Calu3 (cell line): ENCODE data around the gene NUTM1. TPM values are rescaled to one million over a fixed set of nuclear protein-coding genes. Genes with fewer than 3 reads are reported as not detected.
"Not testable (repeated sequence)": the region's sequence is repeated elsewhere in the genome, so short reads cannot be mapped to it uniquely, and the experiment has no call there.

Experiments
- BruUV-seq: library from RNA; stranded (reverse); fragments of 400-500 nt; replicated peaks from 2 replicates; lab custom pipeline; 2021; lab: Mats Ljungman, UMichigan
- CTCF ChIA-PET: fragments of 300-600 bp; sonication (Branson Sonifier 250); formaldehyde crosslinking; loops from one replicate; lab custom pipeline; 2022; ENCODE audit warnings: antibody characterized with exemption; lab: Charles Lee
- DNase-seq: peaks from one replicate; pipeline ENCODE4 v3.0.0; 2022
- H3K27ac Mint-ChIP-seq: one replicate; pipeline ENCODE4 v1.8.0; 2022; ENCODE audit warnings: mixed read lengths; ENCODE audit not compliant: unreplicated experiment
- H3K27me3 Mint-ChIP-seq: one replicate; pipeline ENCODE4 v1.8.0; 2022; ENCODE audit warnings: mixed read lengths; ENCODE audit not compliant: unreplicated experiment
- H3K36me3 Mint-ChIP-seq: one replicate; pipeline ENCODE4 v1.8.0; 2022; ENCODE audit warnings: mild to moderate bottlenecking, moderate library complexity, mixed read lengths; ENCODE audit not compliant: insufficient read depth, unreplicated experiment
- H3K4me1 Mint-ChIP-seq: one replicate; pipeline ENCODE4 v1.8.0; 2022; ENCODE audit warnings: mild to moderate bottlenecking, low read depth, mixed read lengths; ENCODE audit not compliant: unreplicated experiment
- H3K4me3 Mint-ChIP-seq: one replicate; pipeline ENCODE4 v1.8.0; 2022; ENCODE audit warnings: mild to moderate bottlenecking, low read depth, moderate library complexity, mixed read lengths; ENCODE audit not compliant: unreplicated experiment
- H3K9me3 Mint-ChIP-seq: one replicate; pipeline ENCODE4 v1.8.0; 2022; ENCODE audit warnings: low read depth, mixed read lengths; ENCODE audit not compliant: unreplicated experiment
- intact Hi-C: fragments of 100-400 bp; cut with micrococcal nuclease; formaldehyde crosslinking; loops from one replicate; pipeline ENCODE4 v1.10.0; 2022; ENCODE audit not compliant: unreplicated experiment
- total RNA-seq: library from RNA; stranded (reverse); gene quantifications from 2 replicates; pipeline ENCODE4 v1.2.3, GENCODE V29; 2022
- TF ChIP-seq, protein P1 (sequence below): fragments of 200-600 bp; IDR thresholded peaks from one replicate; pipeline ENCODE4 v1.8.0; 2022; ENCODE audit warnings: antibody characterized with exemption; ENCODE audit not compliant: unreplicated experiment

NUTM1 gene
- total RNA-seq, 1 experiment from 2014 or later = not detected

GRCh38 chr15:34348735-34349300 is 5.7 kb downstream of the NUTM1 start:
- DNase-seq = no peak
- Mint-ChIP-seq H3K27me3 (no peaks in the 10 kb centered on the region), H3K4me3 (no peak overlapping the region), H3K4me1 (no peaks in the 10 kb centered on the region), H3K9me3 (no peaks in the 10 kb centered on the region), H3K36me3 (no peaks in the 10 kb centered on the region), H3K27ac (no peak overlapping the region)
- no TSS peak for BruUV-seq
- CTCF ChIA-PET = no interaction called here
- TF ChIP-seq, protein P1, sequence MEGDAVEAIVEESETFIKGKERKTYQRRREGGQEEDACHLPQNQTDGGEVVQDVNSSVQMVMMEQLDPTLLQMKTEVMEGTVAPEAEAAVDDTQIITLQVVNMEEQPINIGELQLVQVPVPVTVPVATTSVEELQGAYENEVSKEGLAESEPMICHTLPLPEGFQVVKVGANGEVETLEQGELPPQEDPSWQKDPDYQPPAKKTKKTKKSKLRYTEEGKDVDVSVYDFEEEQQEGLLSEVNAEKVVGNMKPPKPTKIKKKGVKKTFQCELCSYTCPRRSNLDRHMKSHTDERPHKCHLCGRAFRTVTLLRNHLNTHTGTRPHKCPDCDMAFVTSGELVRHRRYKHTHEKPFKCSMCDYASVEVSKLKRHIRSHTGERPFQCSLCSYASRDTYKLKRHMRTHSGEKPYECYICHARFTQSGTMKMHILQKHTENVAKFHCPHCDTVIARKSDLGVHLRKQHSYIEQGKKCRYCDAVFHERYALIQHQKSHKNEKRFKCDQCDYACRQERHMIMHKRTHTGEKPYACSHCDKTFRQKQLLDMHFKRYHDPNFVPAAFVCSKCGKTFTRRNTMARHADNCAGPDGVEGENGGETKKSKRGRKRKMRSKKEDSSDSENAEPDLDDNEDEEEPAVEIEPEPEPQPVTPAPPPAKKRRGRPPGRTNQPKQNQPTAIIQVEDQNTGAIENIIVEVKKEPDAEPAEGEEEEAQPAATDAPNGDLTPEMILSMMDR = no peak
- intact Hi-C loops = no loop called here

GRCh38 chr15:34349769-34350168 is 6.7 kb downstream of the NUTM1 start:
- no peaks in the 10 kb centered on the region for H3K9me3 Mint-ChIP-seq
- H3K4me1 Mint-ChIP-seq = no peaks in the 10 kb centered on the region
- H3K36me3 Mint-ChIP-seq = no peaks in the 10 kb centered on the region

GRCh38 chr15:34352996-34353395 is 9.9 kb downstream of the NUTM1 start:
- H3K27me3 Mint-ChIP-seq, H3K4me1 Mint-ChIP-seq, intact Hi-C loops, DNase-seq, H3K36me3 Mint-ChIP-seq, BruUV-seq, H3K27ac Mint-ChIP-seq, H3K4me3 Mint-ChIP-seq, H3K9me3 Mint-ChIP-seq: not testable (repeated sequence)
- CTCF ChIA-PET = interaction anchor here (0.7 kb wide), 1 partner anchor 11 kb away, joined by 4 read pairs; no protein-coding TSS in a partner anchor

More at GRCh38 chr15:34349769-34350168, 6.7 kb downstream of the NUTM1 start:
- TF ChIP-seq, protein P1 = no peak
- CTCF ChIA-PET = no interaction called here
- DNase-seq = no peak
- H3K4me3 Mint-ChIP-seq = no peak overlapping the region
- no TSS peak for BruUV-seq
- H3K27ac Mint-ChIP-seq = no peak overlapping the region
- intact Hi-C loops = no loop called here
- H3K27me3 Mint-ChIP-seq = no peaks in the 10 kb centered on the region

- intact Hi-C loops = no loop called here
- CTCF ChIA-PET = no interaction called here
- TF ChIP-seq, protein P1 = no peak
- Mint-ChIP-seq H3K4me1 (no peaks in the 10 kb centered on the region), H3K9me3 (no peaks in the 10 kb centered on the region), H3K27ac (no peak overlapping the region), H3K27me3 (no peaks in the 10 kb centered on the region), H3K4me3 (no peak overlapping the region), H3K36me3 (peaks cover 4% of the 10 kb centered on the region)
- no peak for DNase-seq
- no TSS peak for BruUV-seq
These were observed 10.5 kb downstream of the NUTM1 start for GRCh38 chr15:34353627-34354026.

DNA sequence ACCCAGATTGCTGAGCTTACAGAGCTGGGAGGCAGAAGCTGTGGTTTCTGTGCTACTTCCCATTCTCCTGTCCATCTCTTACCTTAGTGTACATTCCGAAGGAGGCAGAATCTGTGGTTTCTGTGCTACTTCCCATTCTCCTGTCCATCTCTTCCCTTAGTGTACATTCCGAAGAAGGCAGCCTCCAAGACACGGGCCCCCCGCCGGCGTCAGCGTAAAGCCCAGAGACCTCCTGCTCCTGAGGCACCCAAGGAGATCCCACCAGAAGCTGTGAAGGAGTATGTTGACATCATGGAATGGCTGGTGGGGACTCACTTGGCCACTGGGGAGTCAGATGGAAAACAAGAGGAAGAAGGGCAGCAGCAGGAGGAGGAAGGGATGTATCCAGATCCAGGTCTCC is 11.2 kb downstream of the NUTM1 start:
- H3K27ac Mint-ChIP-seq = no peak overlapping the region
- CTCF ChIA-PET = no interaction called here
- H3K9me3 Mint-ChIP-seq = no peaks in the 10 kb centered on the region
- H3K4me1 Mint-ChIP-seq = no peaks in the 10 kb centered on the region
- no peak for DNase-seq
- intact Hi-C loops = no loop called here
- H3K27me3 Mint-ChIP-seq = no peaks in the 10 kb centered on the region
- TF ChIP-seq, protein P1 = no peak
- no peak overlapping the region for H3K4me3 Mint-ChIP-seq
- peaks cover 7% of the 10 kb centered on the region for H3K36me3 Mint-ChIP-seq
- no TSS peak for BruUV-seq
